IPS DF 6.9 (cell line): ENCODE measurements around the gene DLGAP1.
"Not testable (repeated sequence)": the region's sequence is repeated elsewhere in the genome, so short reads cannot be mapped to it uniquely, and the experiment has no call there.

Source experiments
- DNase-seq: peaks from one replicate; pipeline ENCODE4 v3.0.0-alpha.2; 2013; ENCODE audit warnings: low read depth, low spot score
- H3K27ac ChIP-seq: one replicate; pipeline ENCODE4 v1.5.1; 2013; ENCODE audit warnings: low read length, control low read depth
- H3K27me3 ChIP-seq: 2 replicates; pipeline ENCODE4 v1.6.1; 2013; ENCODE audit warnings: mild to moderate bottlenecking, low read length; ENCODE audit not compliant: control insufficient read depth, insufficient read depth
- H3K36me3 ChIP-seq: 2 replicates; pipeline ENCODE4 v1.6.1; 2013; ENCODE audit warnings: low read length; ENCODE audit not compliant: control insufficient read depth, insufficient read depth
- H3K4me1 ChIP-seq: 2 replicates; pipeline ENCODE4 v1.6.1; 2013; ENCODE audit warnings: low read length; ENCODE audit not compliant: control insufficient read depth, insufficient read depth
- H3K4me3 ChIP-seq: 2 replicates; pipeline ENCODE4 v1.5.1; 2013; ENCODE audit warnings: mild to moderate bottlenecking, low read length
- H3K9me3 ChIP-seq: 2 replicates; pipeline ENCODE4 v1.6.1; 2013; ENCODE audit warnings: low read length, inconsistent platforms; ENCODE audit not compliant: control insufficient read depth, insufficient read depth
- whole genome bisulfite sequencing: extraction: QIAGEN DNeasy Blood & Tissue Kit; methylation state at CpG from one replicate; pipeline ENCODE4 v1.1.7; 2013; ENCODE audit warnings: mixed read lengths, missing lambda C conversion rate; ENCODE audit not compliant: insufficient read length, insufficient coverage; 5-methylcytosine and 5-hydroxymethylcytosine counted together

Gene DLGAP1

DNA sequence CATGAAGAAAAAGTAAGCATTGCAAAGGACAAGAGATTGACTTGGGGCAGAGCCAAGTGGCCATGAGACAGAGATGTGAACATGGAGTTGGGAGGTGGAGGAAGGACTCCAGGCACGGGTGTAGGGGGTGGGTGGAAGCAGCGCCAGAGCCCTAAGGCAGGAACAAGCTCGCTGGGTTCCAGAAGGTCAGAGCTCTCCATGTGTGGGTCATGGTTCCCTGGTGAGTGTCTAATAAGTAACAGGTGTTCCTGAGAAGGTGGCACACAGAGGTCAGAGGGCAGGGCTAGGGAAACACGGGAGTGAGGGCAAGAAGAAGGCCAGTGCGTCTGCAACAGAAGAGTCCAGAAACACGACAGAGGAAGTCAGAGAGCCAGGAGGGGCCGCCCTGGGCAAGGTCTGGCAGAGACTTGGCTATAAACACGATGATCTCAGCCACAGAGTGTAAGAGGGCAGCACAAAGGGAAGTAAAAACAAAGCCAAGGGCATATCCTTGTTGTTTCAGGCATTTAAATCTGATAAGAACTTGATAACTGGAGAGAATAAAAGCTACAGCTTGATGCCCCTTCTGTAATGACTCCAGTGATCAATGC lies 744.3 kb downstream of the DLGAP1 start:
- H3K9me3 ChIP-seq = no peaks in the 10 kb centered on the region
- no peak for DNase-seq
- H3K27ac ChIP-seq = no peak overlapping the region
- H3K4me3 ChIP-seq = no peak overlapping the region
- no peaks in the 10 kb centered on the region for H3K27me3 ChIP-seq
- no peaks in the 10 kb centered on the region for H3K36me3 ChIP-seq
- H3K4me1 ChIP-seq = no peaks in the 10 kb centered on the region
- whole genome bisulfite sequencing = no CpG with 5 or more reads among the region's 8 CpGs

- Histone ChIP-seq H3K27ac (no peak overlapping the region), H3K27me3 (no peaks in the 10 kb centered on the region), H3K4me1 (no peaks in the 10 kb centered on the region), H3K4me3 (no peak overlapping the region), H3K36me3 (no peaks in the 10 kb centered on the region), H3K9me3 (no peaks in the 10 kb centered on the region)
- DNase-seq = no peak
- no CpG with 5 or more reads among the region's 4 CpGs for WGBS
Measured at GRCh38 chr18:3709205-3709604, 745.9 kb downstream of the DLGAP1 start.

GRCh38 chr18:3706279-3707097 lies 748.6 kb downstream of the DLGAP1 start:
- 100% methylated on average over 1 of the region's 9 CpGs for WGBS
- H3K27ac ChIP-seq = no peak overlapping the region
- no peaks in the 10 kb centered on the region for H3K36me3 ChIP-seq
- H3K4me3 ChIP-seq = no peak overlapping the region
- H3K9me3 ChIP-seq = no peaks in the 10 kb centered on the region
- no peaks in the 10 kb centered on the region for H3K27me3 ChIP-seq
- H3K4me1 ChIP-seq = no peaks in the 10 kb centered on the region; the same call in 1 of the 2 replicates
- no peak for DNase-seq

GRCh38 chr18:3704556-3705344 lies 750.4 kb downstream of the DLGAP1 start:
- no peak overlapping the region for H3K4me3 ChIP-seq
- DNase-seq = no peak
- no peaks in the 10 kb centered on the region for H3K27me3 ChIP-seq
- no peak overlapping the region for H3K27ac ChIP-seq
- no peaks in the 10 kb centered on the region for H3K36me3 ChIP-seq
- no CpG with 5 or more reads among the region's 3 CpGs for WGBS
- no peaks in the 10 kb centered on the region; the same call in none of the 2 replicates for H3K4me1 ChIP-seq
- H3K9me3 ChIP-seq = no peaks in the 10 kb centered on the region

- H3K36me3 ChIP-seq = no peaks in the 10 kb centered on the region
- H3K9me3 ChIP-seq = no peaks in the 10 kb centered on the region
- H3K27me3 ChIP-seq = no peaks in the 10 kb centered on the region
- no peak overlapping the region for H3K27ac ChIP-seq
- DNase-seq = peak; percentile 25
- no peak overlapping the region for H3K4me3 ChIP-seq
- no peaks in the 10 kb centered on the region; the same call in none of the 2 replicates for H3K4me1 ChIP-seq
- WGBS = no CpG with 5 or more reads among the region's 7 CpGs
Measured at GRCh38 chr18:3703732-3704176, 751.4 kb downstream of the DLGAP1 start.

- WGBS = no CpG with 5 or more reads among the region's 16 CpGs
- not testable (repeated sequence) for DNase-seq
Measured at GRCh38 chr18:3699707-3700567, 755.2 kb downstream of the DLGAP1 start.

GRCh38 chr18:3694030-3694778 lies 760.9 kb downstream of the DLGAP1 start:
- not testable (repeated sequence) for H3K4me3 ChIP-seq, H3K4me1 ChIP-seq, DNase-seq, H3K27ac ChIP-seq, H3K36me3 ChIP-seq, H3K9me3 ChIP-seq, H3K27me3 ChIP-seq
- WGBS = no CpG with 5 or more reads among the region's 5 CpGs

More at GRCh38 chr18:3699707-3700567, 755.2 kb downstream of the DLGAP1 start:
- H3K27me3 ChIP-seq, H3K36me3 ChIP-seq, H3K4me3 ChIP-seq, H3K27ac ChIP-seq, H3K4me1 ChIP-seq, H3K9me3 ChIP-seq: not testable (repeated sequence)

DNA sequence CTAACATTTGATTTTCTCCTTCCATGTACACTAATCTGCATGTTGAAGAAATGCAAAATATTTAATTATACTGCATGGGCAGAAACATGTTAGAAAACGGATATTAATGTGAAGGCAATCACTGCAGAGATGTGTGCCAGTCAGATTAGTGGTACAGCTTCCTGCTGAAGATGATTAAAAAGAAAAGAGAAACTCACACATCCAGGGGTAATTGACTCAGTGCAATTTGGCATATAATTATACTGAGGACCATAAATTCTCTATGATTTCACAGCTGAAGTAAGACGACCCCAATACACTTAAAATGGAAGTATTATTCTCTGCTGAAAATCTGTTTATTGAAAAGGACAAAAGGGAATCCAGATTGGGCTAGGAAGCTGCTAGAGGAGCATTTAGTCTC lies 761.7 kb downstream of the DLGAP1 start:
- WGBS = no CpG with 5 or more reads among the region's 2 CpGs
- no peak overlapping the region for H3K27ac ChIP-seq
- H3K27me3 ChIP-seq = no peaks in the 10 kb centered on the region
- H3K4me1 ChIP-seq = 0 out of 2 replicates have a peak, but pooled peaks cover 1% of the 10 kb centered on the region
- no peak overlapping the region for H3K4me3 ChIP-seq
- H3K9me3 ChIP-seq = no peaks in the 10 kb centered on the region
- no peaks in the 10 kb centered on the region for H3K36me3 ChIP-seq
- no peak for DNase-seq

- Histone ChIP-seq H3K4me1 (0 out of 2 replicates have a peak, but pooled peaks cover 1% of the 10 kb centered on the region), H3K27ac (no peak overlapping the region), H3K9me3 (no peaks in the 10 kb centered on the region), H3K4me3 (no peak overlapping the region), H3K36me3 (no peaks in the 10 kb centered on the region), H3K27me3 (no peaks in the 10 kb centered on the region)
- WGBS = no CpG with 5 or more reads among the region's 2 CpGs
- no peak for DNase-seq
Measured at GRCh38 chr18:3692691-3693090, 762.4 kb downstream of the DLGAP1 start.
